GM18861 (cell line): ENCODE measurements around the gene MRPL42.
"Not testable (repeated sequence)": the region's sequence is repeated elsewhere in the genome, so short reads cannot be mapped to it uniquely, and the experiment has no call there.

ENCODE experiments used
- ATAC-seq: cut with Tn5 transposase; IDR thresholded peaks from one replicate; pipeline ENCODE4 v1.9.1; 2021; ENCODE audit not compliant: unreplicated experiment

MRPL42 gene

DNA sequence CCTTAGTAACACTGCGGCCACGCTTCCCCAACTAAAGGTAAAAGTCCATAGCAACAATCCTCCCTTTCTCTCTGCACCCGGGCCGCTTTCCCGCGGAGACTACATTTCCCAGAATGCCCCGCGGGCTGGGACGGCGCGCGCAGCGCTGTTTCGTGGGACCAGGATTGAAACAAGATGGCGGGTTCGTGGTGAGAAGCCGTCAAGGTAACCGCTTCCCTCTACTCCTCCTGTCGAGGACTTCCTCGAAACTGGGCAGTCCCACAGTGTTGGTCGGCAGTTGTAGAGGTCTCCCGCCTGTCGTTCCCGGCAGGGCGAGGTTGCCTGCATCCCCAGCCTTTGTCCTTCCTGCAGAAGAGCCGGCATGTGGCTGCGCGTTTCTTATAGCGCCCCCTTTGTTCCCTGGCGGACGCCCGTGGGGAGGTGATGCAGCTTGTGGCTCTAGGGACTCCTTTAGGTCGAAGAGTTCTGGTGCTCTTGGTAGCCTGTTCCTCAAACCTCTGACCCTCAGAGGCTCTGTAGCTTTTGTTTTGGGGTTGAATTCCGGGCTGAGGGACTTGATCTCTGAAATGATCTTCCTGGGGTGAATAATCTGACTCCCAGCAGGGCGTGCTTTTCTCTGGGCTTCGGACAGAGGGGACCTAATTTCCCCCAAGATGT lies at the start of gene MRPL42:
Gene MRPL42 (plus strand): TSS at position 164 of the 657 bp plus-strand sequence. CDS start 1,772 bp downstream, outside the sequence.
- peak; percentile 81 for ATAC-seq

DNA sequence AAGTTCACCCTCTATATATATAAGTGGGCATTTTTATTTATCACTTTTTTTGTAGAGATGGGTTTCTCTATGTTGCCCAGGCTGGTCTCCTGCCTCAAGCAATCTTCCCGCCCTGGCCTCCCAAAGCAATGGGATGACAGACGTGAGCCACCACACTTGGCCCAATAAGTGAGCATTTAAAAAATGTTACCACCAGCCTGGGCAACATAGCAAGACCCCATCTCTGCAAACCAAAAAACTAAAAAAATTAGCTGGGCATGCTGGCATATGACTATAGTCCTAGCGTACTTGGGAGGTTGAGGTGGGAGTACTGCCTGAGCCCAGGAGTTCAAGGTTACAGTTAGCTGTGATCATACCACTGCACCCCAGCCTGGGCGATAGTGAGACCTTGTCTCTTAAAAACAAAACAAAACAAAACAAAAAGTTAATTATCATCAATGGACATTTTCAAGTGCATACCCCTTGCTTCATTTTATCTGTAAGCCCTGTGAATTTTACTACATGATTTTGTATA lies 49.3 kb upstream of the MRPL42 start:
- ATAC-seq = no peak

DNA sequence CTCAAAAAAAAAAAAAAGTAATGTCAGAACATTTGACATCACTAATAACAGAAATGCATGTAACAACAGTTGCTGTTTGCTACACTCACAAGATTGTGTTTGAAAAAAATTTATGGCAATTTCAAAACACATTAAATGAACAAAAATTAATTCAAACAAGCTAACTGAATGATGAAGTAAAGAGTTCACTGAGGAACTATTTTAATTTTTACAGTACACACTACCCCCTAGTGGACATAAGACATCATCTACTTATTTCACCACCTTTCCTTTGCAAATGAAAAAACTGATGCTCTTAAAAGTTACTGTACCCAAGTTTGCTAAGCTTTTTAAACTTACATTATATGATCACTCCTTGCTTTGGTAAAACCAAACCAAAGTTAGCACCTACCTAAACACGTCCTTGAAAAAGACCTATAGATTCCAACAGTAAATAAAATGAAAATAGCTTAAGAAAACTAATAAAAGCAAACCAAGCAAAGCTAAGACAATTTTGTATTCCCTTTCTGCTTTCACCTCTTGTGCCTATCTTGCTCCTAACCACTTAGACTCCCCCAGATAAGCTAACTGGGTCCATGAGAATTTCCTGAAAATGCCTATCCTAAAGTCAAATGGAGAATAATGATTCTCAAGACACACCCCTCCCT lies 47.8 kb upstream of the MRPL42 start:
- no peak for ATAC-seq

DNA sequence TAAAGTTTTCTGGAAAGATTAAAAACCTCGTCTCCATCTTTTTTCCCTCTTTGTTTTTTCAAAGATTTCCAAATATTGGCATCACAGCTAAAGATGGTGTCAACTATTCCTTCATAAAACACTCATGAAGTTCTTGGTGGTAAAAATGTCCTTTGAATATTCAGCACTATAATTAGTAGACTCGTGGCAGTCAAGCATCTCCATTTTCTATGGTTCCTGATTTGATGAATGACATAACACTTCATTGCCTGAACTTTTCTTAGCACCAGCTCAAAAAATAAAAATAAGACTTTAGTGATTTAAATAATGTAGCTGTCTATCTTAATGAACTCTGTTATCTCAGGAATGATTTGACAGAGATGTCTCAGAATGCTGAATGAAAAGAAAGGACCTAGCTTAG lies 45.3 kb upstream of the MRPL42 start:
- no peak for ATAC-seq

DNA sequence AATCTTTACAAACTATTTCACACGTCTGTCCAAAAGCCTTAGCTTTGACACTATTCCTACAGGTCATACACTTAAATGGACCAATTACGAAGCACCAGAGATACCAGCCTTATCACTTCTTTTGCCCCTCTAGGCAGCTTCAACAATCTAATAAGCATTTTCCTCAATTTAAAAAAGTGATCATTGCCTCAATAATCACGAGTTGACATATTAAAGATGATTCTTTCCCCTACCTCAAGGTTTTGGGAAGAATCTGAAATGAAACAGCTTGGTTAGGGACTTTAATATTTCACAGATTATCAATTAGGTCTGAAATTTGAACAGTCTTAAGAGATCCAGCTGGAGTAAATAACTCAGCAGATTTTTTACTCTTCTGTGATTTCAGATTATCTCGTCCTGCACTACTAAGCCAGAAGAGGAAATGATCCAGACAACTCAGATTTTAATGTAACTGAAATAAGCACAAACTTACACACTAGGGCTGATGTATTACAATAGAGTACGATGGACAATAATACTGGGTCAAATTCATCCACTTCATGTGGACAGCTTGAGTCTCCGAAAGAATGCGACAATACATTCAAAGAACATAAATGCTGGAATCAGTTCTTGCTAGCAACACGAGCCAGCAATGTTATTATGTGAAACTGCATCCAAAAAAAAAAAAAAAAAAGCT lies 41.4 kb upstream of the MRPL42 start:
- no peak for ATAC-seq

DNA sequence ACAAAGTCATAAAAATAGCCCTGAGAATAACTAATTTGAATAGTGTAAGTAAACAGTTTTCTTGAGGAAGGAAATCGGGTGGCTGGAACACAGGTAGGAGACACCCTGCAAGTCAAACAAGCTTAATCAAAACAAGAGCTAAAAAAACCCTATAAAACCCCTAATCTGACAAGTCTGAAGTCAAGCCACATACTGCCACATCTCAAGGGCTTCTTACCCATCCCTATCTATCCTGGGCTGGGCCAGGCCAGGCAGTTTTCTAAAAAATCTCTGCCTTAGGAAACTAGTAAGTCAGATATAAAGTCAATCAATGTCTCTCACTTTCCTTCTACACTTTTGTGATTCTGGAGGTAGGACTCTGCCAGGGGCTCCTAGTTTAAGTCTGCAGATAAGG lies 40.9 kb upstream of the MRPL42 start:
- ATAC-seq = no peak

DNA sequence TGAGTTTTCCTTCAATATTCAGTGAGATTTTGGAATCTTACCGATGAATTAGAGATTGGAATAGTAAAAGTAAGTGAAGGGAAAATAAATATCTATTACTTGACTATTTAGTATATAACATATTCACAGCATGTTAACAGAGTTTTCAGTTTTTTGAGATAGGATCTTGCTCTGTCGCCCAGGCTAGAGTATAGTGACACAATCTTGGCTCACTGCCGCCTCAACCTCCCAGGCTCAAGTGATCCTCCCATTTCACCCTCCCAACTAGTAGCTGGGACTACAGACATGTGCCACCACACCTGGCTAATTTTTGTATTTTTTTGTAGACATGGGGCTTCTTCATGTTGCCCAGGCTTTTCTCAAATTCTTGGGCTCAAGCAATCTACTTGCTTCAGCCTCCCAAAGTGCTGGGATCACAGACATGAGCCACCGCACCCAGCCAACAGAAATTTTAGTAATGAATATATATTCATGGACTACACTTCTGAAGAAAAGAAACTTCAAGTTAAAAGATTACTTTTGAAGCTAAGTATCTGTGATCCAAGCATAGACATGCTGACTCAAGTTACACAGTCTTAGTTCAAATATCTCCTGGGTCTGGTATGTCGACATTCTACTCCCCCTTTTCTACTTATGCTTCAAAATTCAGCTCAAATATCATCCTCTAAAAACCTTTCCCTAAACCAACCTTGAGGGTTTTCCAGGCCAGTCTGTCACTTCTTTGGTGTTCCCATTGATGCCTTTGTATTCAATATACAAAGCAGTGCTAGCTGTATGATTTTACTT lies 39.3 kb upstream of the MRPL42 start:
- no peak for ATAC-seq

DNA sequence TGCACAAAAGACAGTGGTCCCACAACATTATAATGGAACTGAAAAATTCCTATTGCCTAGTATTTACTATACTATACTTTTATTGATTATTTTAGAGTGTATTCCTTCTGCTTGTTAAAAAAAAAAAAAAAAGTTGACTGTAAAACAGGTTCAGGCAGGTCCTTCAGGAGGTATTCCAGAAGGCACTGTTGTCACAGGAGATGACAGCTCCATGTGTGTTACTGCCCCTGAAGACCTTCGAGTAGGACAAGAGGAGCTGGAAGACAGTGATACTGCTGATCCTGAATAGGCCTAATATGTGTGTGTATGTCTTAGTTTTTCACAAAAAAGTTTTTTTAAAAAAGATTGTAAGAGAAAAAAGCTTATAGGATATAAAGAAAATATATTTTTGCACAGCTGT lies 37.9 kb upstream of the MRPL42 start:
- no peak for ATAC-seq

DNA sequence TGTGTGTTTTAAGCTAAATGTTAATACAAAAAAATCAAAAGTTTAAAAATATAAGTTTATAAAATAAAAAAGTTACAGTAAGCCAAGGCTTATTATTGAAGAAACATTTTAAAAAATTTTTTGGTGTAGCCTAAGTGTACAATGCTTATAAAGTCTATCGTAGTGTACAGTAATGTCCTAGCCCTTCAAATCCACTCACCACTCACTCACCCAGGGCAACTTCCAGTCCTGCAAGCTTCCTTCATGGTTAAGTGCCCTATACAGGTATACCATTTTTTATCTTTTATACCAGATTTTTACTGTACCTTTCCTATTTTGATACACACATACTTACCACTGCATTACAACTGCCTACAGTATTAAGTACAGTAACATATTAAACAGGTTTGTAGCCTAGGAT lies 37.5 kb upstream of the MRPL42 start:
- ATAC-seq = no peak

DNA sequence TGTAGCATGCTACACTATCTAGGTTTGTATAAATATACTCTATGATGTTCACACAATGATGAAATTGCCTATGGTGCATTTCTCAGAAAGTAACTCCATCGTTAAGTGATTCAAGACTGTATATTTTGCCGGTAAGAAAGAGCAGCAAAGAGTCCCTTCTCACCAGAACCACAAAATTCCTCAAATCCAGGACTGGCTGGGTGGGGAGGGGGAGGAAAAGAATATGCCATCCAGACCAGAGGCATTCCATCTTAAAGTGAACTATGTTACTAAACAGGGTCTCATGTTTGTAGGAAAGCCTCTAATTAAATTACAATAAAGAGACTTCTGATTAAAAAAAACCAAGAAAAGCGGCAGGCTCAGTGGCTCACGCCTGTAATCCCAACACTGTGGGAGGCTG lies 37.0 kb upstream of the MRPL42 start:
- no peak for ATAC-seq

DNA sequence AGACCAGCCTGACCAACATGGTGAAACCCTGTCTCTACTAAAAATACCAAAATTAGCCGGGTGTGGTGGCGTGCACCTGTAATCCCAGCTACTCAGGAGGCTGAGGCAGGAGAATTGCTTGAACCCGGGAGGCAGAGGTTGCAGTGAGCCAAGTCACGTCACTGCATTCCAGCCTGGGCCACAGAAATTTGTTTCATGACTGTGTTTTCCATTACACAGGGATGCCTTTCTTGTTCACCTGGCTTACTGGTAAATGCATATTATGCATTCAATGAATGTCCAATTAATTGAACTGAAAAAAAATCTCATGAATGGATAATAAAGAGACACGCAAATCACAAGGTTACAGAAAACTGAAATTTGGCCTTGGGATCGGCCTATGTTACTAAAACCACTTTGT lies 35.3 kb upstream of the MRPL42 start:
- ATAC-seq = not testable (repeated sequence)

DNA sequence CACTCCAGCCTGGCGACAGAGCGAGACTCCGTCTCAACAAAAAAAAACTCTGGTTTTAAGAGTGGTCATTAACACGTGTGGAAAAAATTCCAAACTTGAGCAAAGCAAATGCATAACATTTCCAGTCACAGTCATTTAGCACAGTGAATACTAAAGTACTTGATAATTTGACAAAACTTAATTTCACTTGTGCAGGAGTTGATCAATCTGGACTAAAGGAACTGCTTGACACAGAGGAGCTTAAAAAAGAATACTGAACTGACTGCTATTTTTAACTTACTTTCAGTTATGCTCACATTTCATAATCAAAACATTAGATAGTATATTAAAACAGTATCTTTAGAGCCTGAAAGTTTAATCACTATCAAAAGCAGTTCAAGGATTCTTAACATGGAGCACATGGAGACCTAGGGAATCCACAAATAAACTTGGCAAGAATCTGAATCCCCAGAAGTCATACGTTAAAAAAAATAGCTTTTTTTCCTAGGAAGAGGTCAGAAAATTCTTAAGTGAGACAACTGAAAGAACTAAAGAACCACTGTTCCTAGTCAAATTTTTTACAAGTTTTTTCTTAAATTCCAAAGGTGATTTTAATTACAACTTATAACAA lies 33.0 kb upstream of the MRPL42 start:
- no peak for ATAC-seq

DNA sequence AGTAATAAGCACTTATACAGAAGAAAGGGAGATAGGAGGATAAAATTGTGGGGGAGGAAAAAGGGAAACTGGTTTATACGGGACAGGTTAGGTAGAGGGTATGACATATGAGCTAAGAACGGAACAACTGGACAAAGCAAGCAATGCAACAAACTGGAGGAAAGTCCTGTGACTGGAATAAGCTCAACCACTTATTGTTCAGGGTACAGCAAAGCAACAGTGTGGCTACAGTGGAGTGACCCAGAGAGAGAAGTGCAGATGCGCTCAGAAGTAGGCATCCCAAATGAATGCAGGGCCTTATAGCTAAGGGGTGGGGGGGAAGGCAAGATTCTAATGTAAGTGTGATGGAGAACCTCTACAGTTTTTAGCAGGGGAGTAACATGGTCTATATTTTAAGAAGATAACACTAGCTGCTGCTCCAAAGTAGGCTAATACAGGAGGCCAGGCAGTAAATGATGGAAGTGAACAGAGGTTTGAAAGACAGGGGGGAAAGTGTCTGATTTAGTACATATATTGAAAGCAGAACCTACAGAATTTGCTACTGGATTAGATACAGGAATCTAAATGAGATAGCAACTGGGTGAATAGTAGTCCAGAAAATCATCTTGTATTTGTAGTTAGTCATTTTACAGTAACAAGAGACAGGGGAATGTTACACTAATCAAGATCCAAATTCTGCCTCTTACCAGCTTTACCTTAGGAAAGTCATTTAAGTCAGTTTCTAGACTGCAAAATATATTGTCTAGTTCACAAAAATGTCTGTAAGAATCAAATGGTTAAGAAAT lies 28.9 kb upstream of the MRPL42 start:
- ATAC-seq = no peak

DNA sequence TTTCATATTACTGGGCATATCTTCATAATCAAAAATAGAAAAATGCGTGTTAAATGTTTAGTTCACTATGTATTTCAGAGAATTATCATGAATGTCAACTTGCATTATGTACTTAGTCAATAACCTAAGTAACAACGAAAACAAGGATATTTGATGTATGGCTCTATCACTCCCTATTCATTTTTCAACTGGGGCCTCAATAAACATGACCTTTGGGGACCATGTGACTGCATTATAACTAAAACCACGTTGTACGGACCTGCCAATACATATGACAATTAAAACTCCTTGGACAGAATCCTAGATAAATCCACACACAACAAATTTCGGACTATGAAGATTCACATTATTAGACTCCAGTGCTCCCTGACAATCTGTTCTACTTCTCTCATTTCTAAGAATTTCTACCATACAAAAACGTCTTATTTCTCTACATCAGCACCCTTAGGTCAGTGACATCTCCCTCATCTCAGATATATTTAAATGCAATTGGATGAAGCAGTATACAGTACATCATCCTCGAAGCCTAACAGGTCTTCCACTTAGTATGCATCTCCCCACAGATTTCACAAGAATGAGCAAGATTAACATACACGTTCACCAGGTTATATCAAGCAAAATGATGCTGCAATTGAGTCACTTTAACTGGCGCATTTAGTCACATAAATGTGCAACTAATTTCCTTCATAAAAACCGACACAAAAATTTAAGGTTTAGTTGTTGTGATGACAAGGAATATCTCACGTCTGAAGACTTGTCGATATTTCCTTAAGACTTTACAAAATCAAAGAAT lies 27.1 kb upstream of the MRPL42 start:
- no peak for ATAC-seq

DNA sequence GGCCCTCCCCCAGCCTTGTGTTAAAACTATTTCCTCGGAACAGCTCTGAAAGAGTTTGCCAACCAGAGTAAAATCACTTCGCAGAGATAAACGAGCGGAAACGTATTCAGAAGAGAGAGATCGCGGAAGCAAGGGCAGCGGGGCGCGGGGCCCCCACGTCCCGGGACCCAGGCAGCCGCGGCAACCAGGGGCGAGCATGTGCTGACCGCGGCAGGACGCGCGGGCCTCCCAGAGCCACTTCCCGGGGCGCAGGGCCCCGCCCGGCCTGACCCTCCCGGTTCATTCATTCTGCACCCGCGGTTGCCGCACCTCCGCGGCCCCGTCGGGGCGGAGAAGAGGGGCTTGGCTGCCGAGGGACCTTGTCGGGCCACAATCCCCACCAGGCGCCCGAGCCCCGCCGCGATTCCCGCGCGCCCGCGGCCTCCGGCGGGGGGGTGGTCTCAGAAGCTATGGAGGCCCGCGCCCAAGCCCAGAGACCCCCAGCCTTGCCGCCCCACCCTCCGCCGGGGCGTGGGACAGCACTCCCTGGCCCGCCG lies 26.2 kb upstream of the MRPL42 start:
- ATAC-seq = no peak

DNA sequence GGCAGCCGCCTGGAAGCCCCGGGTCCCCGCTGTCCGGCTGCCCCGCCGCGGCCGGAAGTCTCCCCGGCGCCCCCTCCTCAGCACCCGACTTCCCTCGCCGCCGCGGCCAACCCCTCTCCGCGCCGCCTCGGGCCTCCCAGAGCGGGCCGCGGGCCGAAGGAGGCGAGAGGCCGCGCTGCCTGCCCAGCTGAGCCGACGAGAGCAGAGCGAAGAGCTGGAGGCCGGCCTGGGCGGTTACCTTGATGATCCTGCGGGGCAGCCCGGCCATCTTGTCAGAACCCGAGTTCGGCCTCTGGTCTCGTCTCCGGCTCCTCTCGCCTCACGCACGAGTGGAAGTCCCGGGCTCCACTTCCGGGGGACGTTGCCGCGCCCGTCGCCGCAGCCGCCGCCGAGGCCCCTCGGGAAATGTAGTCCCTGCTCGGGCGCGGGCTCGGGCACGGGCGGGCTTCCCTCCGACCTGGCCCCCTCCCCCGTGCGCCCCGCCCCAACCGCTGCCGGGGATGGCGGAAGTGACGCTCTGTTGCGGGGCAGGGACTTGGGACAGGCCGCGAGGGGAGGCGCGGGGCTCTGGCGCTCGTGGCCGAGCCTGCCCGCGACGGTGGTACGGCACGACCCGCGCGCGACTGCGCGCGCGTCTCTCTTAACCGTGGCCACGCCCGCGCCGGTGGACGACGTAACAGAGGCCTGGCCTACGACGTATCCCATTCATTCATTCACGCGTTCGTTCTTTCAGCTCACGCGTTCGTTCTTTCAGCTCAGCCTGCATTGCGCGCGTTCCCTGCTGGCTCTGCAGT lies 25.5 kb upstream of the MRPL42 start, which contains the start of gene UBE2N:
Gene UBE2N (minus strand): TSS at position 331 of the 794 bp plus-strand sequence. CDS start 63 bp downstream, at position 268.
- peak; percentile 64 for ATAC-seq

DNA sequence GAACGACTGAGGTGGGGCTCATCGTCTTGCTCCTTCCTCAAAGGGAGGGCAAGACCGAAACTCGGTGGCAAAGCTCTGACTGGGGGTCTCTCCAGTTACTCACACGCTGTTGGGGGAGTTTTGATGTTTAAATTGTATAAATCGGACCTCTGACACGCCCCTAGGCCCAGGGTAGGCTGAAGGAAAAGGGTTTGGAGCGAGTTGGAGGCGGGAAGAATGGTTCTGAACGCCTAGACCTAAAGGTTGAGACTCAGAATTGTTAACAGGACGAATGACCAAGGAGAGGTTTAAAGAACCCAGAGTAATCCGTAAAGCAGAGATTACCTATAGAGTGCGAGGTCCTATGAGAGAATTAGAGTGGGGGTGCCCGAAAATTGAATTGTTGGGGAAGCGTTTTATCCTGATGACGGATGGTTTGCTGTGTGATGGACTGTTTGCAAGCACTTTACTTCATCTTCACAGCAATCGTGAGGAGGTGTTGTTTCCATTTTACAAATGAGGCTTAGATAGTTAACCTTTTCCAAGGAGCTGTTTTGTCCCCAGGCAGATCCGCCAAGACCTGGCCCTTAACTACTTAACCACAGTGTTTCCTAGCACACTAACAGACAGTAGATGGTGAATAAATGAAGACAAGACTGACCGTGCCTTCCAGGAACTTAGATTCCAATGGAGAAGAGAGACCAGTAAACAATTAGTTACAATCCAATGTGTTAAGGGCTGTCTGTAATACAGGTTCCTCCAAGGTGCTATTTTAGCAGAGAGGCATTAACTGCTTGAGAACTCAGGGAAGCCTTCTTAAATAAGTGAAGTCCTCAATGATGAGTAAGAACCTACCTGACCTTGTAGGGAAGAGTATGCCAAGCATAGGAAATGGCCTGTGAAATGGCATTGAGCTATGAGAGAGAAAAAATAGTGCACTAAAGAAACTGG lies 24.6 kb upstream of the MRPL42 start:
- ATAC-seq = no peak
